GM21717 (cell line): Measurements from ENCODE around the gene ZNF566.

ENCODE experiments used
- ATAC-seq: cut with Tn5 transposase; IDR thresholded peaks from one replicate; pipeline ENCODE4 v1.9.1; 2021; ENCODE audit warnings: mild to moderate bottlenecking, moderate library complexity; ENCODE audit not compliant: unreplicated experiment

ZNF566 gene

GRCh38 chr19:36449059-36449670 is 40.2 kb downstream of the ZNF566 start:
- ATAC-seq, result no peak

- no peak for ATAC-seq
These were observed 48.0 kb downstream of the ZNF566 start for GRCh38 chr19:36441339-36441738.

- ATAC-seq, result no peak
These were observed 52.8 kb downstream of the ZNF566 start for GRCh38 chr19:36436531-36436930.

GRCh38 chr19:36423925-36424324 is 65.4 kb downstream of the ZNF566 start:
- ATAC-seq, result no peak

- no peak for ATAC-seq
These were observed 67.4 kb downstream of the ZNF566 start for GRCh38 chr19:36421749-36422481.

GRCh38 chr19:36420961-36421748 is 68.2 kb downstream of the ZNF566 start:
- no peak for ATAC-seq

GRCh38 chr19:36418287-36419001 is 70.9 kb downstream of the ZNF566 start, which contains the start of gene ZFP82:
TSS of gene ZFP82 (minus strand) at chr19:36418644. CDS start at chr19:36409789, 8,855 bp downstream.
- no peak for ATAC-seq

- no peak for ATAC-seq
These were observed 71.5 kb downstream of the ZNF566 start for GRCh38 chr19:36417752-36418286.

- ATAC-seq, result no peak
These were observed 79.5 kb downstream of the ZNF566 start for GRCh38 chr19:36409841-36410240.

- no peak for ATAC-seq
These were observed 81.3 kb downstream of the ZNF566 start for GRCh38 chr19:36408101-36408500.

- no peak for ATAC-seq
These were observed 84.9 kb downstream of the ZNF566 start for GRCh38 chr19:36404498-36404897.

GRCh38 chr19:36401475-36401874 is 87.9 kb downstream of the ZNF566 start:
- no peak for ATAC-seq

GRCh38 chr19:36398571-36398970 is 90.8 kb downstream of the ZNF566 start:
- no peak for ATAC-seq
